Astrocyte (in vitro differentiated cells and primary cell): ENCODE measurements around the gene HERC2. TPM values are rescaled to one million over a fixed set of nuclear protein-coding genes. Genes with fewer than 3 reads are reported as not detected.

Source experiments
- DNase-seq: peaks from one replicate; pipeline ENCODE4 v3.0.0-alpha.2; 2010; ENCODE audit warnings: low read depth
- FAIRE-seq: peaks from 2 replicates; lab custom pipeline; 2011; peaks lifted over from hg19 to GRCh38; lab: Jason Lieb, UNC
- H2AFZ ChIP-seq: 2 replicates; pipeline ENCODE4 v1.6.0; 2012; ENCODE audit warnings: low read depth, low read length, inconsistent platforms
- H3K27ac ChIP-seq: 2 replicates; pipeline ENCODE4 v1.5.1; 2011; ENCODE audit warnings: low read depth, low read length, inconsistent platforms
- H3K27me3 ChIP-seq: 2 replicates; pipeline ENCODE4 v1.6.0; 2011; ENCODE audit warnings: low read length, inconsistent platforms; ENCODE audit not compliant: insufficient read depth
- H3K36me3 ChIP-seq: 2 replicates; pipeline ENCODE4 v1.5.1; 2011; ENCODE audit warnings: low read length, inconsistent platforms; ENCODE audit not compliant: insufficient read depth
- H3K4me1 ChIP-seq: 2 replicates; pipeline ENCODE4 v1.5.1; 2011; ENCODE audit warnings: low read length, inconsistent platforms; ENCODE audit not compliant: insufficient read depth
- H3K4me2 ChIP-seq: 2 replicates; pipeline ENCODE4 v1.6.0; 2012; ENCODE audit warnings: low read length, inconsistent platforms
- H3K4me3 ChIP-seq: 2 replicates; pipeline ENCODE4 v1.5.1; 2011; ENCODE audit warnings: low read depth, mild to moderate bottlenecking, low read length, inconsistent platforms; ENCODE audit not compliant: insufficient read depth
- H3K79me2 ChIP-seq: 2 replicates; pipeline ENCODE4 v1.6.0; 2012; ENCODE audit warnings: mild to moderate bottlenecking, low read length, inconsistent platforms; ENCODE audit not compliant: insufficient read depth
- H3K9ac ChIP-seq: 2 replicates; pipeline ENCODE4 v1.6.0; 2012; ENCODE audit warnings: mild to moderate bottlenecking, low read length, inconsistent platforms
- H3K9me3 ChIP-seq: 2 replicates; pipeline ENCODE4 v1.5.1; 2012; ENCODE audit warnings: low read depth, mild to moderate bottlenecking, low read length, inconsistent platforms; ENCODE audit not compliant: insufficient read depth
- H4K20me1 ChIP-seq: 2 replicates; pipeline ENCODE4 v1.6.0; 2012; ENCODE audit warnings: low read length, inconsistent platforms; ENCODE audit not compliant: insufficient read depth
- H3K27ac Mint-ChIP-seq: one replicate; pipeline ENCODE4 v1.8.0; 2021; ENCODE audit warnings: mild to moderate bottlenecking, mixed read lengths; ENCODE audit not compliant: unreplicated experiment
- H3K27me3 Mint-ChIP-seq: one replicate; pipeline ENCODE4 v1.8.0; 2021; ENCODE audit warnings: low read depth, mixed read lengths; ENCODE audit not compliant: unreplicated experiment
- H3K36me3 Mint-ChIP-seq: one replicate; pipeline ENCODE4 v1.8.0; 2021; ENCODE audit warnings: low read depth, mixed read lengths; ENCODE audit not compliant: unreplicated experiment
- H3K4me1 Mint-ChIP-seq: one replicate; pipeline ENCODE4 v1.8.0; 2021; ENCODE audit warnings: low read depth, mixed read lengths; ENCODE audit not compliant: unreplicated experiment
- H3K4me3 Mint-ChIP-seq: one replicate; pipeline ENCODE4 v1.8.0; 2021; ENCODE audit warnings: mild to moderate bottlenecking, moderate library complexity, mixed read lengths; ENCODE audit not compliant: unreplicated experiment
- H3K9me3 Mint-ChIP-seq: one replicate; pipeline ENCODE4 v1.8.0; 2021; ENCODE audit warnings: mild to moderate bottlenecking, mixed read lengths; ENCODE audit not compliant: unreplicated experiment
- CTCF ChIP-seq: IDR thresholded peaks from 2 replicates; pipeline ENCODE4 v1.5.1; 2011; ENCODE audit warnings: low read depth, mild to moderate bottlenecking, inconsistent platforms, low read length, moderate library complexity; ENCODE audit not compliant: insufficient read depth
- EZH2 ChIP-seq: IDR thresholded peaks from 2 replicates; pipeline ENCODE4 v1.6.1; 2012; ENCODE audit warnings: mild to moderate bottlenecking, low read length, inconsistent platforms; ENCODE audit not compliant: insufficient read depth
- total RNA-seq: library from RNA; stranded (reverse); gene quantifications from 2 replicates; pipeline ENCODE4 v1.2.1, GENCODE V29; 2021

Gene HERC2
- total RNA-seq, 1 donor from 2014 or later: 61.5 TPM

DNA sequence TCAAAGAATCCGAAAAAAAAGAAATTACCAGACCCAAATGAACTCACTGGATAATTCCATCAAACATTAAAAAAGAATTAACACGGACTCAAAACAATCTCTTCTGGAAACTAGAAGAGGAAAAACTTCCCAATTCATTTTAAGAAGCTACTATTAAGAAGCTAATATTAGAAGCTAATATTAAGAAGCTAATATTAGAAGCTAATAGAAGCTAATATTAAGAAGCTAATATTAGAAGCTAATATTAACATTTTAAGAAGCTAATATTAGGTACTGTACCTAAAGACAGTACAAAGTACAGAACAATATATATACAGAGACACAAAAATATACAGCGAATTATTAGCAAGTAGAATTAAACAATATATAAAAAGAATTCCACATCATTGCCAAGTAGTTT, 35.9 kb downstream of the HERC2 start:
- Histone ChIP-seq H3K79me2 (peaks cover 63% of the 10 kb centered on the region), H3K9me3 (peaks cover 9% of the 10 kb centered on the region), H3K4me1 (no peaks in the 10 kb centered on the region), H3K9ac (no peak overlapping the region), H3K4me3 (no peak overlapping the region), H3K4me2 (no peak overlapping the region), H4K20me1 (peaks cover 28% of the 10 kb centered on the region), H3K27ac (no peak overlapping the region), H2AFZ (no peak overlapping the region), H3K27me3 (no peaks in the 10 kb centered on the region), H3K36me3 (peaks cover 10% of the 10 kb centered on the region)
- Mint-ChIP-seq H3K27me3 (no peaks in the 10 kb centered on the region), H3K9me3 (peaks cover 5% of the 10 kb centered on the region), H3K27ac (no peak overlapping the region), H3K4me1 (no peaks in the 10 kb centered on the region), H3K4me3 (no peak overlapping the region), H3K36me3 (peaks cover 25% of the 10 kb centered on the region)
- DNase-seq (no peak), FAIRE-seq (no peak)
- TF ChIP-seq CTCF (no peak), EZH2 (no peak)

DNA sequence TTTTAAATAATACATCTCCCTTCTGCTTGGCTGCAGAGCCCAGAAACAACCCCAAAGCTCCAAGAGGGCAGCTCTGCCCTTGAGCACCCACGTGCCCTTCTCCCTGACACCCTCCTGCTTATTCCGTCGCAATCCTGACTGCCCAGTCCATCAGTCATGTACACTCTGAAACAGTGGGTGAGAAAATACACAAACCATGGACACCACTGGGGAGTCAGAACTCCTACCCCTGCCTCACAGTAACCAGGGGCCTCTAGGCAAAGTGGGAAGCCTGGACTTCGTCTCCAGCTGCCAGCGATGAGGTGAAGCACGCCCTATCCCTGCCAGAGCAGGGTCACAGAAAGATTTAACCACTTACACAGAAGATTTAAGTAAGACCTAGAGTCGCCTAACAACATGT, 40.1 kb downstream of the HERC2 start:
- no peak for DNase-seq
- Histone ChIP-seq H3K36me3 (peaks cover 7% of the 10 kb centered on the region), H3K27ac (no peak overlapping the region), H3K4me3 (no peak overlapping the region), H3K9me3 (no peaks in the 10 kb centered on the region), H3K79me2 (peaks cover 55% of the 10 kb centered on the region), H3K9ac (no peak overlapping the region), H4K20me1 (peaks cover 24% of the 10 kb centered on the region), H3K4me2 (no peak overlapping the region), H3K27me3 (no peaks in the 10 kb centered on the region), H2AFZ (no peak overlapping the region), H3K4me1 (no peaks in the 10 kb centered on the region)
- no peak overlapping the region for H3K27ac Mint-ChIP-seq
- no peak overlapping the region for H3K4me3 Mint-ChIP-seq
- H3K36me3 Mint-ChIP-seq: peaks cover 16% of the 10 kb centered on the region
- H3K4me1 Mint-ChIP-seq: no peaks in the 10 kb centered on the region
- H3K27me3 Mint-ChIP-seq: no peaks in the 10 kb centered on the region
- no peak for FAIRE-seq
- TF ChIP-seq CTCF: no peak
- no peak for TF ChIP-seq EZH2
- H3K9me3 Mint-ChIP-seq: no peaks in the 10 kb centered on the region

GRCh38 chr15:28274635-28275034, 47.3 kb downstream of the HERC2 start:
- peaks cover 15% of the 10 kb centered on the region for H3K36me3 ChIP-seq
- DNase-seq (no peak), FAIRE-seq (no peak)
- no peak overlapping the region for H2AFZ ChIP-seq
- no peaks in the 10 kb centered on the region for H3K9me3 ChIP-seq
- H3K27me3 ChIP-seq: no peaks in the 10 kb centered on the region
- no peak overlapping the region for H3K27ac ChIP-seq
- Mint-ChIP-seq H3K27ac (no peak overlapping the region), H3K4me1 (no peaks in the 10 kb centered on the region), H3K4me3 (no peak overlapping the region), H3K36me3 (peaks cover 6% of the 10 kb centered on the region), H3K9me3 (no peaks in the 10 kb centered on the region), H3K27me3 (no peaks in the 10 kb centered on the region)
- TF ChIP-seq EZH2 (no peak), CTCF (no peak)
- H3K4me1 ChIP-seq: no peaks in the 10 kb centered on the region
- no peak overlapping the region for H3K4me2 ChIP-seq
- H4K20me1 ChIP-seq: peaks cover 17% of the 10 kb centered on the region
- H3K9ac ChIP-seq: no peak overlapping the region
- no peak overlapping the region for H3K4me3 ChIP-seq
- peaks cover 4% of the 10 kb centered on the region for H3K79me2 ChIP-seq
